Breast epithelium (tissue), 3 donors: ENCODE data around the gene ABTB2.

Experiments used
- POLR2A ChIP-seq: fragments of 450-650 bp; IDR thresholded peaks from one replicate; pipeline ENCODE4 v1.6.1; 2016; ENCODE audit warnings: antibody characterized with exemption, mild to moderate bottlenecking, moderate library complexity
- TF ChIP-seq, protein P1 (sequence below), 3 donors: fragments of 450-650 bp; IDR thresholded peaks; one replicate each; pipeline ENCODE4 v1.5.1; 2016 to 2017; ENCODE audit warnings: antibody characterized with exemption in 3 of 3, mild to moderate bottlenecking in 3 of 3, moderate library complexity in 3 of 3

DNA sequence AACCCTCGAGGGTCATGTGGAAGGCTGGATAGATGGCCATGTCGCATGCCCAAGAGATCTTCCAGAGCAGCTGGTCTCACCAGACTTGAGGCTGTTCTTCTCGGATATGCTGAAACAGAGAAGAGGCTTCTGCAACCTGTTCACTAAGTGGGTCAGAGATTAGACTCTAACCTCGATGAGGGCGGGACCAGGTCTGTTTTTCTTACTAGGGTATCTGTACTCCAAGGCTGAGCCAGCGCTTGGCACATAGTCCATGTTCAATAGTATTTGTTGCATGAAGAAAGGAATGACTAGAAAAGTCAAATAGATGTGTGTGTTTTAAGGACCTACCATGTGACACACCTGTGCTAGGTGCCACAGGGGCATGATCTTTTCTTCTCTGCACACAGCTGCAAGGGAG, 43.6 kb downstream of the ABTB2 start:
- TF ChIP-seq, protein P1, sequence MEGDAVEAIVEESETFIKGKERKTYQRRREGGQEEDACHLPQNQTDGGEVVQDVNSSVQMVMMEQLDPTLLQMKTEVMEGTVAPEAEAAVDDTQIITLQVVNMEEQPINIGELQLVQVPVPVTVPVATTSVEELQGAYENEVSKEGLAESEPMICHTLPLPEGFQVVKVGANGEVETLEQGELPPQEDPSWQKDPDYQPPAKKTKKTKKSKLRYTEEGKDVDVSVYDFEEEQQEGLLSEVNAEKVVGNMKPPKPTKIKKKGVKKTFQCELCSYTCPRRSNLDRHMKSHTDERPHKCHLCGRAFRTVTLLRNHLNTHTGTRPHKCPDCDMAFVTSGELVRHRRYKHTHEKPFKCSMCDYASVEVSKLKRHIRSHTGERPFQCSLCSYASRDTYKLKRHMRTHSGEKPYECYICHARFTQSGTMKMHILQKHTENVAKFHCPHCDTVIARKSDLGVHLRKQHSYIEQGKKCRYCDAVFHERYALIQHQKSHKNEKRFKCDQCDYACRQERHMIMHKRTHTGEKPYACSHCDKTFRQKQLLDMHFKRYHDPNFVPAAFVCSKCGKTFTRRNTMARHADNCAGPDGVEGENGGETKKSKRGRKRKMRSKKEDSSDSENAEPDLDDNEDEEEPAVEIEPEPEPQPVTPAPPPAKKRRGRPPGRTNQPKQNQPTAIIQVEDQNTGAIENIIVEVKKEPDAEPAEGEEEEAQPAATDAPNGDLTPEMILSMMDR (IDR thresholded peaks at IDR 0.05) = no peak
- TF ChIP-seq POLR2A = no peak
